OCI-LY1 (cell line): ENCODE measurements around the gene A2M.
A peak's percentile ranks its signal among the peaks of the same experiment; 100 is the strongest.

Experiments used
- CTCF ChIP-seq: fragments of 200-600 bp; sonication (generic), shearing (Covaris generic); IDR thresholded peaks from 2 replicates; pipeline ENCODE4 v1.5.1; 2017; ENCODE audit warnings: mild to moderate bottlenecking, antibody characterized with exemption, low read length, moderate library complexity, mixed read lengths
- EZH2 ChIP-seq: fragments of 200-600 bp; sonication (generic), shearing (Covaris generic); IDR thresholded peaks from 2 replicates; pipeline ENCODE4 v1.8.0; 2017; ENCODE audit warnings: borderline replicate concordance, mixed run types, mild to moderate bottlenecking, antibody characterized with exemption, low read length, moderate library complexity, mixed read lengths

- TF ChIP-seq EZH2 (no peak), CTCF (peak; percentile 84)
These were observed 19.4 kb upstream of the A2M start for GRCh38 chr12:9134981-9135628.
